DOHH2 (cell line): ENCODE measurements around the gene AEBP2.

Experiments
- EZH2phosphoT487 ChIP-seq: fragments of 200-600 bp; sonication (generic); IDR thresholded peaks from 2 replicates; pipeline ENCODE4 v1.6.1; 2017; ENCODE audit warnings: borderline replicate concordance, mild to moderate bottlenecking, antibody characterized with exemption, low read length, moderate library complexity, mixed read lengths
- TF ChIP-seq, protein P1 (sequence below): fragments of 200-600 bp; sonication (generic); IDR thresholded peaks from one replicate; pipeline ENCODE4 v1.5.1; 2014; ENCODE audit warnings: antibody characterized with exemption, mild to moderate bottlenecking, low read depth, low read length; ENCODE audit not compliant: poor library complexity, severe bottlenecking

DNA sequence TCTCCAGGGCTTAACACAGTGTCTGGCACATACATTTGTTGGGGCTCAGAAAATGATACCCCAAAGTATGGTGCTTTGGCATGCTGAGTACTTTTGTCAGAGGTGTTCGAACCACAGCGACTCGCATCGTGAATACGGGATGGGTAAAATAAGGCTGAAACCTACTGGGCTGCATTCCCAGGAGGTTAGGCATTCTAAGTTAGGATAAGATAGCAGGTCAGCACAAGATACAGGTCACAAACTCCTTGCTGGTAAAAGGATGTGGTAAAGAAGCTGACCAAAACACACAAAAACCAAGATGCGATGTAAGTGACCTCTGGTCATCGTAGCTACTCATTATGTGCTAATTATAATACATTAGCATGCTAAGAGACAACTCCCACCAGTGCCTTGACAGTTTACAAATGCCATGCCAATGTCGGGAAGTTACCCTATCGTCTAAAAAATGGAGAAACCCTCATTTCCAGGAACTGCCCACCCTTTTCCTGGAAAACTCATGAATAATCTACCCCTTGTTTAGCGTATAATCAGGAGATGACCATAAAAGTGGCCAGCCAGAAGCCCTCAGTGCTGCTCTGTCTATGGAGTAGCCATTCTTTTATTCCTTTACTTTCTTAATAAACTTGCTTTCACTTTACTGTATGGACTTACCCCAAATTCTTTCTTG lies 3.3 kb upstream of the AEBP2 start:
- TF ChIP-seq, protein P1, sequence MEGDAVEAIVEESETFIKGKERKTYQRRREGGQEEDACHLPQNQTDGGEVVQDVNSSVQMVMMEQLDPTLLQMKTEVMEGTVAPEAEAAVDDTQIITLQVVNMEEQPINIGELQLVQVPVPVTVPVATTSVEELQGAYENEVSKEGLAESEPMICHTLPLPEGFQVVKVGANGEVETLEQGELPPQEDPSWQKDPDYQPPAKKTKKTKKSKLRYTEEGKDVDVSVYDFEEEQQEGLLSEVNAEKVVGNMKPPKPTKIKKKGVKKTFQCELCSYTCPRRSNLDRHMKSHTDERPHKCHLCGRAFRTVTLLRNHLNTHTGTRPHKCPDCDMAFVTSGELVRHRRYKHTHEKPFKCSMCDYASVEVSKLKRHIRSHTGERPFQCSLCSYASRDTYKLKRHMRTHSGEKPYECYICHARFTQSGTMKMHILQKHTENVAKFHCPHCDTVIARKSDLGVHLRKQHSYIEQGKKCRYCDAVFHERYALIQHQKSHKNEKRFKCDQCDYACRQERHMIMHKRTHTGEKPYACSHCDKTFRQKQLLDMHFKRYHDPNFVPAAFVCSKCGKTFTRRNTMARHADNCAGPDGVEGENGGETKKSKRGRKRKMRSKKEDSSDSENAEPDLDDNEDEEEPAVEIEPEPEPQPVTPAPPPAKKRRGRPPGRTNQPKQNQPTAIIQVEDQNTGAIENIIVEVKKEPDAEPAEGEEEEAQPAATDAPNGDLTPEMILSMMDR = no peak
- no peak for TF ChIP-seq EZH2phosphoT487
